ENCODE data around the gene ADK. TPM values are rescaled to one million over a fixed set of nuclear protein-coding genes. Genes with fewer than 3 reads are reported as not detected.
"Not testable (repeated sequence)": the region's sequence is repeated elsewhere in the genome, so short reads cannot be mapped to it uniquely, and the experiment has no call there.

ADK gene
- total RNA-seq, 1 donor from 2014 or later: 63.2 TPM

DNA sequence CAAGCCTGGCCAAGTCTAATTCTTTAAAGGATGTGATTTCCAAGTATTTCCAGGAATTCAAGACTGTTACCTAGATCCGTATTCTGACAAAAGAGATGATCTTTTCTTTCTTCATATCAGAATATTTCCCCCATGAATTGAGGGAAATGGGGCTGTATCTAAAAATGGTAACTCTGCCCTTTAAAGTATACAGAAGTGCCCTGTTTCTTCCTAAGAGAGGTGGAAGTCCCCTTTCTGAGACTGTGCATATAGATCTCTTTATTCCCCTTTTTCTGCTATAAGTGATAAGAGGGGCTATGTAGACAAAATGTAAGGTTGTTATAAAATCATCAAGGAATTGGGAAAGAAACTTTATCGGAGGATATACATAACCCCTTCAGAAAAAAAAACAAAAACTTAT, 388.3 kb downstream of the ADK start:
- no peak for DNase-seq (ENCODE audit: low read depth, low spot score)

DNA sequence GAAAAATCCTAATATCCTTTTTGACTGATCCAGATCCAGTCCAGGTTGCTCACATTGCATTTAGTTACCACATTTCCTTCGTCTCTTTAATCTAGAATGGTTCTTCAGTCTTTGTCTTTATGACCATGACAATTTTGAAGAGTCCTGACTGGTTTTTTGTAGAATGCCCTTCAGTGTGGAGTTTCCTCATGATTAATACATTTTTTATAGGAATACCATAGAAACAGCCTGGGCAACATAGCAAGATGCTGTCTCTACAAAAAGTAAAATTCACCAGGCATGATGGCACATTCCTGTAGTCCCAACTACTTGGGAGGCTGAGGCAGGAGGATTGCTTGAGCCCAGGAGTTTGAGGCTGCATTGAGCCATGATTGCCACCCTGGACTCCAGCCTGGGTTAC, 390.4 kb downstream of the ADK start:
- DNase-seq (ENCODE audit: low read depth, low spot score): no peak

DNA sequence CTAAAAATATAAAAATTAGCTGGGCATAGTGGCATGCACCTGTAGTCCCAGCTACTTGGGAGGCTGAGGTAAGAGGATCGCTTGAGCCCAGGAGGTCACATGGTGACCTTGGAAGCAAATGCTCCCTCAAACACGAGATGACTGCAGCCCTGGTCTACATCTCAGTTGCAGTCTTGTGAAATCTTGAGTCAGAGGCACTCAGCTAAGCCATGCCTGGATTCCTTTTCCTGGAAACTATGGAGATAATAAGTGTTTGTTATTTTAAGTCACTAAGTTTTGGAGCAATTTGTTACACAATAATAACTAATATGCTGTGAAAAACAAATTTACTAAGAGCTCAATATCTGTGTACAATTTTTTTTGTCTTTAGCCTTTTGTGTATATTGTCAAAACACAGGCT, 391.1 kb downstream of the ADK start:
- peak; percentile 15 for DNase-seq (ENCODE audit: low read depth, low spot score)

DNA sequence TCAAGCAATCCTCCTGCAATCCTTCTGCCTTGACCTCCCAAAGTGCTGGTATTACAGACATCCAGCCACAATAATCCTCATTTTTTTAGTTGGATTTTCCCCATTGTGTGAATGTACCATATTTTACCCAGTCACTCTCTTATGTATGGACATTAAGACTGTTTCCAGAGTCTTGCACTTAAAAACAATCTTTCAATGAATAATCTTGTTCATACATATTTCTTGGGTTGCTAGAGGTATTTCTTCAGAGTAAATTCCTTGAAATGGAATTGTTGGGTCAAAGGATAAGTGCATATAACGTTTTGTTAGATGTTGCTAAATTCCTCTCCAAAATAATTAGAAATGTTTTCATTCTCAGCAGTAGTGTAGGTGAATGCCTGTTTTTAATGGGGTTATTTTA, 392.3 kb downstream of the ADK start:
- no peak for DNase-seq (ENCODE audit: low read depth, low spot score)

DNA sequence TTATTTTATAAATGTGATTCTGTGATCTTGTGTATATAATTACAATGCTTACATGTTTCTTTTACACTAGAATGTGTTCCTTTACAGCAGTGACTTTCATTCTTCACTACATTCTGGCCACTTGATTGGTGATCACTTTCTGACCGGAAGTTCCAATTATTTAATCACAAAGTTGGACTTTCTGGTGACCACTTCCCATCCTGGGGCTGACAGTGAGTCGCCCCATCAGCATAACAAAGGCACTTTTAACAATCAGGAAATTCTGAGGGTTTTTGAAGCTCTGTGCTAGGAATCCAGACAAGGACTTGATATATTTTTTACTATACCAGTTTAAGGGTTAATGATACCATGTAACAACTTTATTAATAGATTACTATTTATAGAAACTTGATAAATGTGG, 393.1 kb downstream of the ADK start:
- no peak for DNase-seq (ENCODE audit: low read depth, low spot score)

DNA sequence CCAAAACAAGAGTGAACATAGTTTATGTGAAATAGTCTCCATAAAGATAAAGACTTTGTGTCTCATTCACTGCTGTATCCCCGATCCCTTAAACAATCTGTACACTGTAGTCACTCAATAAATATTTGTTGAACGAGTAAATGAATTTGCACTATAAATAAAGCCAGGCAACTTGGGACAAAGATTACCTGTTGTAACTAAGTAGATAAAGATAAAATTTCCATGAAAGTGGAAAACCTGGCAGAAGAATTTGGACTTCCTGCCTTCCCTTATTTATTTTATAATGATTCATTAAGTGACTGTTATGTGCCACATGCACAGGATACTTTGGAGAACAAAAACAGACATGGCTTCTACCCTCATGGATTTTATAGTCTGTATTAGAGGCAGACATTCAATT, 397.7 kb downstream of the ADK start:
- no peak for DNase-seq (ENCODE audit: low read depth, low spot score)

DNA sequence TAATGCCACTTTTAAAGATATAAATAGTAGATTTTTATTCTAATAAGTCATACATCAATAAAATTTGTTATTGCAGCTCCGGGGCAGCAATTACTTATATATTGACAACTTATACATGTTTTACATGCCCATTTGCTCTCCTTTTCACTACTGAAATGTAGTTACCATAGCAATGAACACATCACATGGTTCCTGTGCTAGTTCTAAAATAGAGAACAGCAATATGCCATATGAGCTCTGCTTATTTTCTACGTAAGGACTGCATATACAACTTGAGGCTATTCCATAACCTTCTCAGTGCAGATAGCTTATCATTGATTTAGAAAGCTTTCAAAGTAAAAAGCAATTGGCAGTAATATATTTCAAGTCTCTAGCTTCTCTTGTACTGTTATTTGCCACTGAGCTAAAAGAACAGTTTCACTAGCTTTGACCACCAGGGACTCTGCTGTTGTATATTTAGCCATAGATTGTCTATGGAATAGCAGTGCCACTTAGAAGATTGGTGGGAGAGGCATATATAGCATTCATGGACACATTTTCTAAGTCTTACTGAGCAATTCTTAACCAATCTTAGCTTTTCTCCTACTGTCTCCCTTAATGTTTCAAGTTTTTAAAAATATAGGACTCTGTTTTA, 405.2 kb downstream of the ADK start:
- DNase-seq (ENCODE audit: low read depth, low spot score): no peak

DNA sequence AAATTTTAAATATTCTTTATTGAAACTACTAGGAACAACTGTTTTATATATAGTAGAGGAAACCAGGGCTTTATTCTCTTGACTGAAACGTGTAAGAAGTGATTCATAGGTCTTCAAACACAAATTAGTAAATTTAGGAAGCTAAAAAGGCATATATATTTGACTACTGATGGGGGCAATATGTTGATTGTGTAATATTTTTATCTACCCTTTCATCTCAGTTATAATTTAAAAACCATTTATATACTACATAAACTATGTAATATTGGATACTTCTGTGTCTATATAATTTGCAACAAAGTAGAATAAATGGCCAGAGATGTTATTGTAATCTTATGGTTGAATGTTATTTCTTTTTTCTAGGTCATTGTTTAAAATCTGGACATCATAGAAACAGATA, 406.1 kb downstream of the ADK start:
- DNase-seq (ENCODE audit: low read depth, low spot score): no peak

DNA sequence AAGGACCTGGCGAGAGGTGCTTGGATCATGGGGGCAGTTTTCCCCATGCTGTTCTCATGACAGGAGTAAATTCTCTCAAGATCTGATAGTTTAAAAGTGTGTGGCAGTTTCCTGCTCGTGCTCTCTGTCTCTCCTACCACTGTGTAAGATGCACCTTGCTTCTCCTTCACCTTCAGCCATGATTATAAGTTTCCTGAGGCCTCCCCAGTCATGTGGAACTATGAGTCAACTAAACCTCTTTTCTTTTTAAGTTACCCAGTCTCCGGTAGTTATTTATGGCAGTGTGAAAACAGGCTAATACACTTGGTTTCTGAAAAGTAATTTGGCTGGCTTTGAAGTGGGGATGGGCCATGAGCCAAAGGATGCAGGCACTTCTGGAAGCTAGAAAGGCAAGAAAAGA, 407.4 kb downstream of the ADK start:
- DNase-seq (ENCODE audit: low read depth, low spot score): no peak

DNA sequence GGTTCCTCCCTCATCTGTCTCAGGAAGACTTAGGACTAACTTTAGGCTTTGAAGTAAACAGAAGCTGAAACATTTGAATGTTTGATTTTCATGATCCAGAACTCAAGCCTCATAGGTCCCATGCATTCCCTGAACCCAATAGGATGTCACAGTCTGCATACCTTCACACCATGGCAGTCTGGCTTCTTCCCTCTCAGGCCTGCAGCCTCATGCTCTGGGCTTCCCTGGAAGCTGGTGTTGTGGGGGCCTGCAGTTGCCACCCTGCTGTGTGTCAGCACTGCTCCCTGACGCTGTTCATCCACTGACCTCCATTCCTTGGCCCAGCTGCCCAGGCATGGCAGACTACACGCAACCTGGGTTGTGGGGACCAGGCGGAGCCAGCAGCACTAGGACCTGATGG, 407.9 kb downstream of the ADK start:
- no peak for DNase-seq (ENCODE audit: low read depth, low spot score)

DNA sequence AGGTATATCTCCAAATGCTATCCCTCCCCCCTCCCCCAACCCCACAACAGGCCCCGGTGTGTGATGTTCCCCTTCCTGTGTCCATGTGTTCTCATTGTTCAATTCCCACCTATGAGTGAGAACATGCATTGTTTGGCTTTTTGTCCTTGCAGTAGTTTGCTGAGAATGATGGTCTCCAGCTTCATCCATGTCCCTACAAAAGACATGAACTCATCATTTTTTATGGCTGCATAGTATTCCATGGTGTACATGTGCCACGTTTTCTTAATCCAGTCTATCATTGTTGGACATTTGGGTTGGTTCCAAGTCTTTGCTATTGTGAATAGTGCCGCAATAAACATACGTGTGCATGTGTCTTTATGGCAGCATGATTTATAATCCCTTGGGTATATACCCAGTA, 417.9 kb downstream of the ADK start:
- DNase-seq (ENCODE audit: low read depth, low spot score): not testable (repeated sequence)

DNA sequence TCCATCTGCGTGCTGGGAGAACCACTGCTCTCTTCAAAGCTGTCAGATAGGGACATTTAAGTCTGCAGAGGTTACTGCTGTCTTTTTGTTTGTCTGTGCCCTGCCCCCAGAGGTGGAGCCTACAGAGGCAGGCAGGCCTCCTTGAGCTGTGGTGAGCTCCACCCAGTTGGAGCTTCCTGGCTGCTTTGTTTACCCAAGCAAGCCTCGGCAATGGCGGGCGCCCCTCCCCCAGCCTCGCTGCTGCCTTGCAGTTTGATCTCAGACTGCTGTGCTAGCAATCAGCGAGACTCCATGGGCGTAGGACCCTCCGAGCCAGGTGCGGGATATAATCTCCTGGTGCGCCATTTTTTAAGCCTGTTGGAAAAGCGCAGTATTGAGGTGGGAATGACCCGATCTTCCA, 422.5 kb downstream of the ADK start:
- not testable (repeated sequence) for DNase-seq (ENCODE audit: low read depth, low spot score)

DNA sequence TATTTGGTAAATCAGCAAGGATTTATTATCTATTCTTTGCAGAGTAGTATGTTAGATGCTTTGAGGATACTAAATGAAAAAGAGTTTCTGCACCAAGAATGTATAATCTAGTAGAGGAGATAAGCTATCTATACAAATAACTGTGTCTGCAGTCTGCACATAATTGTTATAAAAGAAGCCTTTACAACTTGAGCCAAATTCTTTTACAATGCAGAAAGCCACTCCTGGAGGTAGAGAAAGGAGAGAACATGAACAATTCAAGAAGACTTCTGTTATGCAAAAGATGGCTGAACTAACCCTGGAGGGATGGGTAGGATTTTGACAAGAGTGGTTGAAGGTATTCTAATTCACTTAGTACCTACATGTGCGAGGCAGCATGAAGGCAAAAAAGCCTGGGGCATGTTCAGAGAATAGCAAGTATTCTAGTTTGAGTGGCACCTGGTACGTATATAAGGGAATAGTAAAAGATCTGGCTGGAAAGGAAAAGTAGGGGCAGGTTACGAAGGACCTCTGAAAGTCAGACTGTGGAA, 424.2 kb downstream of the ADK start:
- DNase-seq (ENCODE audit: low read depth, low spot score): no peak

DNA sequence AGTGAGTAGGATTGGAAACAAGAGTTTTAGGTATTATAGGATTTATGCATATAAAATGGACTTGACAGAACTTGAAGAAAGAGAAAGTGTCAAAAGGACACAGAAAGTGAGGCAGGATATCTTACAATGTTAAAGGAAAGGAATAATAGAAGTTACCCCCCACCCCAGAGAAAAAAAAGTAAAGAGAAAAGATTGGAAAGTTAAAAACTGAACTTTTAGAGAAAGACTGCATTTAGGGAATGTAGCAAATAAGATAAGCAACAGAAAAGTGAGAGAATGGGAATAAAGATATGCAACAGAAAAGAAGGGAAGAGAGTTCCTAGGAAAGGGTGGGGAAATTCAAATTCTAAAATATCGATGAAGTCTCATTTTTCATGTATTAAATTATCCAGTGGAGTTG, 424.9 kb downstream of the ADK start:
- no peak for DNase-seq (ENCODE audit: low read depth, low spot score)

DNA sequence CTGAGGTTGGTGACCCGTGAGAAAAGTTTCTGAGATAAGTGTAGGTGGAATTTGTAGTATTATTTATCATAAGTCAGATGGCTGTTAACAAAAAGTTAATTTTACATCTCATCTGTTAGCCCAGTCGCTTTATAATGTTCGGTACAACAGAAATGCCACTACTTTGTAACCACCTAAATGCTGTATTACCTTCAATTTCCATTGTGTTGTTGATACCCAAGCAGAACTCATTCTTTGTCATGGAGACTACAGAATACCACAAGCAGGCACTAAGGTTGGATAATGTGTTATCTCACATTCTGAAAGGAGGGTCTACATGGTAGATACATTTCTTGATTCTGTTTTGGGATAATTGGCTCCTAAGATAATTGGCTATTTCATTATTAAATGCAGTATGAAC, 425.6 kb downstream of the ADK start:
- no peak for DNase-seq (ENCODE audit: low read depth, low spot score)

DNA sequence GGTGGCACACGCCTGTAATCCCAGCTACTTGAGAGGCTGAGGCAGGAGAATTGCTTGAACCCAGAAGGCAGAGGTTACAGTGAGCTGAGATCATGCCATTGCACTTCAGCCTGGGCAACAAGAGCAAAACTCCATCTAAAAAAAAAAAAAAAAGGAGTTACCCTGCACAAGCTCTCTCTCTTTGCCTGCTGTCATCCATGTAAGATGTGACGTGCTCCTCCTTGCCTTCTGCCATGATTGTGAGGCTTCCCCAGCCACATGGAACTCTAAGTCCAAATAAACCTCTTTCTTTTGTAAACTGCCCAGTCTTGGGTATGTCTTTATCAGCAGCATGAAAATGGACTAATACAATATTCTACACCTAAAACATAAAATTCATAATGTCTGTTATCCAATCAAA, 429.4 kb downstream of the ADK start:
- not testable (repeated sequence) for DNase-seq (ENCODE audit: low read depth, low spot score)

DNA sequence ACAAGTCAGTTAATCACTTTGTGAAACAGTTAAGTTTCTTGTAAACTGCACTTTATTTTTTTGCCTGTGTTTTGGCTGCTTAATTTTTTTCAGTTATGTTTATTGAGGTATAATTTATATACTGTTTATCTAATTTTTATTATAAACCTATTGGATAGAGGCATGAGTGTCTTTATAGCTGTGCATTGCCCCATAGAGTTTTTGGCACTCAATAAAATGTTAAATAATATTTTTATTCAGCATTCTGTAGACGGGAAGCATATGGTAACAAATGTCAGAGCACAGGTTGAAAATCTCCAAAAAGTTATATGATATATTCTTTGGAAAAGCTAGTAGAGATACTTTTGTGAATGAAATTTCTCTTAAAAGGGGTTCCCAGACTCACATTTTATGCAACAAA, 431.5 kb downstream of the ADK start:
- DNase-seq (ENCODE audit: low read depth, low spot score): no peak

DNA sequence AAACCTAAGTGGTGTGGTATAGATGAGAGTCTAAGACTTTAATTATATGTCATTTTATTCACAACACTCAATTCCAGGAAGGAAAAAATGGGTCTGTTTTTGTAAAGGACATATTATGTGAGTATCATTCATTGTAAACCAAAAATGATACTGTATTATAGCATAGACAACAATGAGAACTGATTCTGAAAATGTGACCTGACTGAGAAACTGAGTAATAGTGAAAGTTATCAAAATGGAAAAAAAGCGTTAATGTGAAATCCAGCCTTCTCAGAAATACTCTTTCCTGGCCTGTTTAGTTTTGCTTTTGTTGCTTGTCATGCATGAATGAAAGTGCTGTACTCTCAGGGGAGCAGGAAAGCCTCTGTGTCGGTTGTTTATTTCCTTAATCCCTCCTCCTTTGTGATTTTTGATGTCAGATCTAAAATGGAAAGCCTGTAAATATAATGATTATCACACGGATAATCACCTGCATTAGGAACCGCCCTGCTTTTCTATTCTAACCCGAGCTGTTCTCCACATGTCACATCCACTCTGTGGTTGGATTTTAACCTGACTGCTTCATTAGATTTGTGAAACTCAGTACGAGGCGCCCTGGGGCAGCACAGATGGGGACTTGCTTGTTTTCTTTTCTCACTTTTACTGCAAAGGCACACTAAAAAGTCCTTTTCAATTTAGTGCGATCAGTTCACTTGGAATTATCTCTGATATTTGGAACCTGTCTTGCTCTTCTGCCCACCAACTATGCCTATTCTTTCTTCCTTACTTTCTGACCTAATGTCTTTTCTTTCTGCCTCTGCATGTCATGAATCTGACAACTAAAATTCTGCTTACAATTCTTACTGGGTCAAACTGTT, 434.4 kb downstream of the ADK start:
- DNase-seq (ENCODE audit: low read depth, low spot score): no peak

DNA sequence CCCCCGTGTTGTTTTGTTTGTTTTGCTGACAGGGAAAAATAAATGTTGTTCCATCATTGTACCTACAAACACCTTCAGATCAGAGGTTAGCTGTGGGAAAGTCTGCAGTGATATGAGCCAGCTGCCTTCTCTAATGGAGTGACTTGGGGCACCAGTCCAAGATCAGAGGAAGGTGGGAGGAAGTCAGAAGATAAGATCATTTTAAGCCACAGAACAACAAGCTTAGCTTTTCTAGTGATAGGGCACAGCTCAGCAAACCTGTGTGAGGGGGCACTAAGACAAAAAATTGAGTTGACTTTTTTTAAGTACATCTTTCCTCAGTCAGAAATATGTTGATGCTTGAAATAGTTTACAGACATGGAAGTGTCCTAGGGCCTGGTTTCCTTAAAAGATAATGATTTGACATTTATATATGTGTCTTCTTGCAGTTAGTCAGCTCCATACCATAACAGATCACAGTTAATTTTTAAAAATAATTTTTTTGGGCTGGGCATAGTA, 435.1 kb downstream of the ADK start:
- no peak for DNase-seq (ENCODE audit: low read depth, low spot score)

DNA sequence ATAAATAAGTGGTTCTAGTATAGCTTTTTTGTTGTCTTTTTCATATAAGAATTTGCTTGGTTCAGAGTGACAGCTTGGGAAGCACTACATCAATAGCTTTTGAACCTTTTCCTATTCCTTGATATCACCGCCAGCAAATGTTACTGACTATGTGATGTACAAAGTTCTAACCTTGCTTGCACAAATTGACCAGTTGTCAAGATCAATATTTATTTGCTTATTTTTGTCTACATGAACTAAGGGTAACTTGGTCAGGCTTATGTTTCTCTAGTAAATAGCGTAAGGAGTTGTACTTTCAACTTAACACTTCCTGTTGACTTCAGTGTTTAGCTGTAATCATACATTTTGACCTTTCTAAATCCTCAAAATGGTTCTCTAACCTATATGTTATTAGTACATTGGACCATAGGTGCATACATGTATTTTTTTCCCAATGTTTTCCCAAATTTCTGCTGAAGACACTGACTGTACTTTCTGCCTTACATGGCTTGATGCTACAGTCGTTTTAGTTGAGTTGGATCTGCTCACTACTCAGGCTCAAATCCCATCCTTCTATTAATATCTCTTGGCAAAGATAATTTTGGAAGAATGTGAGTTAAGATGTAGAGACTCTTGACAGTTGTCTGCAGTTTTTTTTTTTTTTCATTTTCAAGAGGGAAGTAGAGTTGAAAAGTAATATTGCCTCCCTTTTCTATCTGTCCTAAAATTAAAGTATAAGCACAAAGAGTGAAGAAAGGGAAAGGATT, 436.3 kb downstream of the ADK start:
- DNase-seq (ENCODE audit: low read depth, low spot score): no peak

DNA sequence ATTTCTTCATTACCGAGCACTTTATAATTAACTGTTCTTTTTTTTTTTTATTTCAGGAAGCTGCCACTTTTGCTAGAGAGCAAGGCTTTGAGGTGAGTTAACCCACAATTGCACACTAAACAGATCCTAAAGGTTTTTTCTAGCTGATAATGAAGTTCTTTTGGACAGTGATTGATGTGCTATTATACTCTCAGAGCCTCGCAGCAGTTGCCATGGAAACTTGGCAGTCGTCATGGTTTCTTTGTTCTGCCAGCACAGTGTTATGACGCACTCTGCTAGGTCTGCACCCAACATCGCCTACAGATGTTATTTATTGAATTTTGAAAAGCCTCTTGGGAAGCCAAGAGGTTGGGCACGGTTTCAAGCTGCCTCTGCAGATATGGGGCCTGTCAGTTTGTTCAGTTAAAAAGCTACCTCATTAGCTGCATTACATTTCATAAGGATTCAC, 438.2 kb downstream of the ADK start:
- DNase-seq (ENCODE audit: low read depth, low spot score): peak; percentile 97

DNA sequence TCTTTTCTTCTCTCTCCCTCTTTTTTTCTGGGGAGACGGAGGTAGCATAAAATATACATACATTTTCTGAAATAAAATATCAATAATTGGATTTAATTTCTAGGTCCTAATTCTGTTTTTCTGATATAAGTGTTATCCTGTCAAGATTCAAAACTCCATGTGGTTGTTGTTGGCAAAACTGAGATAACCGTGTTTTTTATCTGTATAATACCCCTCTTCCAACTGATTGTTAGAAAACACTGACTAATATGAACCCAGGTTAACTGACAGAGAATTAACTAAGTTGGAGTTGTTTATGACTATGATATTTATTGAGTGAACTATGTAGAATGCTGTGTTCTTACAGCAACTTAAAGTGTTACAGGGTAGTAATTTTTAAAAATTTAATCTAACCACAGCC, 438.8 kb downstream of the ADK start:
- no peak for DNase-seq (ENCODE audit: low read depth, low spot score)

Data from pulmonary artery endothelial cell (primary cell).